Activated gamma-delta T cell (primary cell): Measurements from ENCODE around the gene TPCN2.

Experiments used
- DNase-seq: peaks from one replicate; lab custom pipeline; 2025; lab: John Stamatoyannopoulos, UW

The TPCN2 gene

GRCh38 chr11:69057801-69058200 is 9.1 kb downstream of the TPCN2 start:
- DNase-seq, result no peak

- DNase-seq, result no peak
Observed at GRCh38 chr11:69058511-69059270, 10.0 kb downstream of the TPCN2 start.

- no peak for DNase-seq
Observed at GRCh38 chr11:69059429-69059828, 10.7 kb downstream of the TPCN2 start.

GRCh38 chr11:69059985-69060384 is 11.3 kb downstream of the TPCN2 start:
- no peak for DNase-seq

- no peak for DNase-seq
Observed at GRCh38 chr11:69060806-69061712, 12.3 kb downstream of the TPCN2 start.

- DNase-seq, result no peak
Observed at GRCh38 chr11:69061713-69062053, 13.0 kb downstream of the TPCN2 start.

- DNase-seq, result no peak
Observed at GRCh38 chr11:69062169-69062855, 13.6 kb downstream of the TPCN2 start.

GRCh38 chr11:69062873-69063651 is 14.3 kb downstream of the TPCN2 start:
- no peak for DNase-seq

GRCh38 chr11:69063652-69064260 is 15.0 kb downstream of the TPCN2 start:
- DNase-seq, result no peak

- no peak for DNase-seq
Observed at GRCh38 chr11:69064394-69064957, 15.7 kb downstream of the TPCN2 start.

- DNase-seq, result no peak
Observed at GRCh38 chr11:69065147-69065710, 16.5 kb downstream of the TPCN2 start.

- DNase-seq, result no peak
Observed at GRCh38 chr11:69066122-69067112, 17.7 kb downstream of the TPCN2 start.

- DNase-seq, result no peak
Observed at GRCh38 chr11:69067200-69067599, 18.5 kb downstream of the TPCN2 start.

- no peak for DNase-seq
Observed at GRCh38 chr11:69071086-69071800, 22.5 kb downstream of the TPCN2 start.

- DNase-seq, result no peak
Observed at GRCh38 chr11:69071956-69072355, 23.2 kb downstream of the TPCN2 start.

- no peak for DNase-seq
Observed at GRCh38 chr11:69073469-69073868, 24.7 kb downstream of the TPCN2 start.

GRCh38 chr11:69074375-69075140 is 25.8 kb downstream of the TPCN2 start:
- DNase-seq, result no peak
